ENCODE measurements around the gene TMIGD3. TPM values are rescaled to one million over a fixed set of nuclear protein-coding genes. Genes with fewer than 3 reads are reported as not detected.
"Not testable (repeated sequence)": the region's sequence is repeated elsewhere in the genome, so short reads cannot be mapped to it uniquely, and the experiment has no call there.

The TMIGD3 gene
- 10 to 100 TPM in 1 of 2 donors, 1 to 10 TPM in 1; 4.7 to 20.0 TPM for total RNA-seq

DNA sequence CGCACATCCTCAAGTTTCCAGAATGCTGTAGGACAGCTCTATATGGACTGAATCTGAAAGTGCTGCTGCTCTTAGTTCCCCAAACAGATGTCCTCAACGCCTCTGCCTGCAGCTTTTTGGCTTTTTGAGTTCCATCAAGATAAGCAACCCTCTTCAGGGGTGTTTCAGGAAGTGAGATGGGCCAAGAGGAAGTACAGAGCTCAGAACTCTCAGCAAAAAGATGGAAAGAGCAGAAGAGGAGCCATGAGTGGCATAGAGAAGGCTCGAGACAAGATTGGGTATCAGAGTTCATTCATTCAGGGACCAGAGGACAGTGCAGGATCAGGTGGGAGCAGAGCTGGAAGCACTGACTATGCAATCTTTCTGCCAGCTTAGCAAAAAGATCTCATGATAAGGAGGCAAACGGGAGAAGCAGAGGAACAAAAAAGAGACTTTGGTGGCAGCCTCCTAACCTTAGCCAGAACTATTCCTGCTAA, at the start of gene TMIGD3, which contains the start of gene ADORA3:
Gene TMIGD3 (minus strand): TSS at position 49 of the 476 bp plus-strand sequence. CDS start 279 bp downstream, outside the sequence.
Gene ADORA3 (minus strand): TSS at position 49 of the 476 bp plus-strand sequence. CDS start 279 bp downstream, outside the sequence.
- no peak for TF ChIP-seq CTCF (IDR thresholded peaks at IDR 0.05)
- Histone ChIP-seq H3K4me1 (ENCODE audit: control insufficient read depth in 1 of 2, low read depth in 2 of 2) (peaks cover 7 to 14% of the 10 kb centered on the region in 2 donors), H3K36me3 (no peaks in the 10 kb centered on the region), H3K4me3 (peak within 1 kb of the TSS; percentile 5), H3K27ac (no peak within 1 kb of the TSS), H3K27me3 (replicated peaks; ENCODE audit: insufficient read depth) (no peaks in the 10 kb centered on the region), H3K9me3 (no peaks in the 10 kb centered on the region)
- ATAC-seq (ENCODE audit: insufficient number of reproducible peaks, low FRiP score, low read depth) (no peak), DNase-seq (ENCODE audit: low spot score) (no peak)

DNA sequence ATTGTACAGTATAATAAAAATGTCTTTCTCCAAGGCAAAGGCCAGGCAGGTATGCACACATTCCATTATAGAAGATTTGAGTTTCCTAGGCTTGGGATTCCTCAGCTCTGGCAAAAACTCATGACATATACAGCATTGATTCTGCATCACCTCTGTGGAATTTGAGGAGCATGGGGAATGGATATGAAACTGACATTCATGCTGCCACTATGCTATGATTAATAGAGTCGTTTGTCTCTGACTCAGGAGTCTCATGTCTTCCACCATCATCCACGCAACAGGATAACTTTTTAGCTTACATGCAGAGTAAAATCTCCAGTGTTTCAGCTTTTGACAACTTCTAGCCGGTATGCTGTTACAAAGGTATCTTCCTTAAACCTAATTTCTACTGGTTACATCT, 49.8 kb upstream of the TMIGD3 start:
- Histone ChIP-seq H3K27me3 (replicated peaks; ENCODE audit: insufficient read depth) (no peaks in the 10 kb centered on the region), H3K36me3 (no peaks in the 10 kb centered on the region), H3K4me1 (ENCODE audit: control insufficient read depth in 1 of 2, low read depth in 2 of 2) (no peaks in the 10 kb centered on the region), H3K27ac (no peak overlapping the region), H3K9me3 (no peaks in the 10 kb centered on the region), H3K4me3 (no peak overlapping the region)
- ATAC-seq (ENCODE audit: insufficient number of reproducible peaks, low FRiP score, low read depth) (no peak), DNase-seq (ENCODE audit: low spot score) (no peak)
- no peak for TF ChIP-seq CTCF (IDR thresholded peaks at IDR 0.05)

DNA sequence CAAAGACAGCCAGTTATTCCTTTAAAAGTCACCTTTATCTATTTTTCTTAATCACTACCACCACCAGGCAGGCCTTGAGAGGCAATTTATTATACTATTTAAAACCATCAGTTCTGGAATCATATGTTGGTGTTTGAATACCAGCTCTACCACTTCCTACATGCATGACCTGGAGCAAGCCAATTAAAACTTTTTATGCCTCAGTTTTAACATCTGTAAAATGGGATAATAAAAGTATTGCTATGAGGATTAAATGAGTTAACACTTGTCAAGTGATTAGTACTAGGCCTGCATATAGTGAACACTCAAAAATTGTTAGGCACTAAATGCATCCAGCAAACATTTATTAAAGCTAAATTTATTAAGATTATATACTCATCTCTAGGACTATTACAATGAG, 49.2 kb upstream of the TMIGD3 start:
- Histone ChIP-seq H3K4me3 (no peak overlapping the region), H3K4me1 (ENCODE audit: control insufficient read depth in 1 of 2, low read depth in 2 of 2) (no peaks in the 10 kb centered on the region), H3K27ac (no peak overlapping the region), H3K9me3 (no peaks in the 10 kb centered on the region), H3K27me3 (replicated peaks; ENCODE audit: insufficient read depth) (no peaks in the 10 kb centered on the region), H3K36me3 (no peaks in the 10 kb centered on the region)
- no peak for DNase-seq (ENCODE audit: low spot score)
- TF ChIP-seq CTCF (IDR thresholded peaks at IDR 0.05) = no peak
- ATAC-seq (ENCODE audit: insufficient number of reproducible peaks, low FRiP score, low read depth) = no peak

DNA sequence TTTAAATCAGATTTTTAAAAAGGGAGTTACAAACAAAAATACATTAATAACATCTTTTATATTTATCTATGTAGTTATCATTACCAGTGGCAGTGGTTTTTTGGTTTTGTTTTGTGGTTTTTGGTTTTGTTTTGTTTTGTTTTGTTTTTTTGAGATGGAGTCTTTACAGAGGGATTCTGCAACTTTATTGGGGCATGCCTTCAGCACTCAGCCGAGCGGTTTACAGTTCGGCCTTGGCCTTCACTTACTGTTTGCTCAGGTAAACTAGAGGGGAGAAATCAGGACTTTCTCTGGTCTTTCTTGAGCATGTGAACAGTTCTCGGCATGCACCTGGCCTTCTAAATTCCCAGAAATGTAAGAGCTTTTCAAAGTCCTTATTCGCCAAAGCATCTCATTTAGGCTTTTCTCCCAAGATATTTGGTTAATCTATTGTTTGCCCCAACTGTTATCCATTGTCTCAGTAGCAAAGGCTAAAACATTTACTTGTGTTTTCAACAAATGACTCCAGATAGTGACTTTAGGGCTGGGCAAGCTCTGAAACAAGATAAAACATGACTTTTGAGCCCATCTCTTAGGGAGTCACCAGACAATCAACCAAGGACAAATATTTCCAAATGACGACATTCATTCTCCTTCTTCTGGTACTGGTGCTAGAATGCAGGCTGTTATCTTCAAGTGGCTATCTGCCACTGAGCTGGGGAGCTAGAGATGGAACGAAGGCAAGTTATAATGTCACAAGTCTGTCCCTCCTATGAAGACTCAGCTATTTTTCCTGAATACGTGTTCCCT, 48.4 kb upstream of the TMIGD3 start:
- DNase-seq (ENCODE audit: low spot score) (no peak), ATAC-seq (ENCODE audit: insufficient number of reproducible peaks, low FRiP score, low read depth) (no peak)

GRCh38 chr1:111547786-111548185, 44.4 kb upstream of the TMIGD3 start:
- not testable (repeated sequence) for ATAC-seq (ENCODE audit: insufficient number of reproducible peaks, low FRiP score, low read depth); H3K27ac ChIP-seq; H3K9me3 ChIP-seq; H3K27me3 ChIP-seq (replicated peaks; ENCODE audit: insufficient read depth); H3K36me3 ChIP-seq; H3K4me3 ChIP-seq; DNase-seq (ENCODE audit: low spot score); H3K4me1 ChIP-seq (ENCODE audit: control insufficient read depth in 1 of 2, low read depth in 2 of 2)

More for the DNA sequence above, 48.4 kb upstream of the TMIGD3 start:
- H3K36me3 ChIP-seq = no peaks in the 10 kb centered on the region
- no peak for TF ChIP-seq CTCF (IDR thresholded peaks at IDR 0.05)
- no peak overlapping the region for H3K27ac ChIP-seq
- H3K4me1 ChIP-seq (ENCODE audit: control insufficient read depth in 1 of 2, low read depth in 2 of 2) = no peaks in the 10 kb centered on the region
- no peaks in the 10 kb centered on the region for H3K9me3 ChIP-seq
- no peaks in the 10 kb centered on the region for H3K27me3 ChIP-seq (replicated peaks; ENCODE audit: insufficient read depth)
- H3K4me3 ChIP-seq = no peak overlapping the region
